Thoracic aorta (tissue), 2 donors: ENCODE results near the gene TEKT2. TPM values are rescaled to one million over a fixed set of nuclear protein-coding genes. Genes with fewer than 3 reads are reported as not detected.

ENCODE experiments used
- ATAC-seq: fragments of 150-250 bp; one replicate; pipeline ENCODE4 v1.8.0; 2017; ENCODE audit warnings: low read depth; ENCODE audit not compliant: insufficient number of reproducible peaks, low FRiP score
- DNase-seq: peaks from one replicate; pipeline ENCODE4 v3.0.0-alpha.2; 2020; ENCODE audit warnings: low spot score
- H3K27ac ChIP-seq, 2 donors: fragments of 200-600 bp; sonication (generic); 1 replicate in 1 of 2; 2 replicates in 1 of 2; pipeline ENCODE4 v1.5.1; 2016; ENCODE audit warnings: mild to moderate bottlenecking in 2 of 2, moderate library complexity in 2 of 2
- H3K27me3 ChIP-seq: fragments of 200-600 bp; sonication (generic); replicated peaks from 2 replicates; pipeline ENCODE4 v1.6.0; 2016; ENCODE audit warnings: mild to moderate bottlenecking; ENCODE audit not compliant: insufficient read depth
- H3K36me3 ChIP-seq: fragments of 200-600 bp; sonication (generic); one replicate; pipeline ENCODE4 v1.5.1; 2016
- H3K4me1 ChIP-seq, 2 donors: fragments of 200-600 bp; sonication (generic); 1 replicate in 1 of 2; 2 replicates in 1 of 2; pipeline versions ENCODE4 v1.5.1 to v1.6.0; 2016; ENCODE audit warnings: low read depth in 2 of 2, mild to moderate bottlenecking in 1 of 2; ENCODE audit not compliant: control insufficient read depth in 1 of 2
- H3K4me3 ChIP-seq: fragments of 200-600 bp; sonication (generic); 2 replicates; pipeline ENCODE4 v1.5.1; 2016; ENCODE audit warnings: mild to moderate bottlenecking
- H3K9me3 ChIP-seq: fragments of 200-600 bp; sonication (generic); 2 replicates; pipeline ENCODE4 v1.5.1; 2016
- CTCF ChIP-seq: fragments of 200-600 bp; sonication (generic); IDR thresholded peaks from one replicate; pipeline ENCODE4 v1.5.1; 2019; ENCODE audit warnings: antibody characterized with exemption
- total RNA-seq, 2 donors: library from RNA; depleted of rRNA; stranded (reverse); fragments of >200 nt; gene quantifications; one replicate each; pipeline versions ENCODE4 v1.1.0 to v1.2.3, GENCODE V29; 2016

The TEKT2 gene
- total RNA-seq, 2 donors from 2014 or later: not detected

DNA sequence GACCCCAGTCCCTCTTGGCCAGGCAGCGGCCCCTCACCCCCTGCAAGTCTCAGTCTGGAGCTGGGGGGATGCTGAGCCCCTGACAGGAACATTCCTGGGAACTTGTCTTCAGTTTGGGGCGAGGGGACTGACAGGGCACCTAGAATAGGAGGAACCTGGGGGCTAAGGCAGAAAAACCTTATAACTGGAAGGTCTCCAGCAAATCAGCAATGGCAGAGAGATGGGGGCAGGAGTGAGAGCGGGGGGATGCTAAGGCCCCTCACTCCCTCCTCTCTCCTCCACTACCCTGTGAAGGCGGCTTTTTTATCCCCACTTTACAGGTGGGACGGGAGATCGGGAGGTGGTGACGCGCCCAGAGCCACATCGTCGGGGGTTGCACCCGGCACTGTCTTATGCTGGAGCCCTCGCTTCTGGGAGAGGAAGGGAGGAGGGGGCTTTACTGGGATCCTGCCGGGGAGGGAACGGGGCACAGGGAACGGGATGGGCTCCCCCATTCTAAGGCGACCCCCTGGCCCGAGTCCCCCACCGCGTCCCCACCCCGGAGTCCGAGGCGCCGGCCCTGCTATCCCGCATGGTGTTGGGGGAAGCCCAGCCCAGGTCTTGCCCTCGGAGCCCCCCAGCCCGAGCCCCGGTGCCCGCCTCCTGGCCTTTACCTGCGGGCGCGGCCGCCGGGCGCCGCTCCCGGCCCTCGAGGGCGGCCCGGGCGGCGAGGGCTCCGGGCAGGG lies 40.7 kb downstream of the TEKT2 start:
- H3K4me1 ChIP-seq: peaks cover 17 to 33% of the 10 kb centered on the region in 2 donors
- no peaks in the 10 kb centered on the region for H3K27me3 ChIP-seq
- H3K27ac ChIP-seq: peak overlapping the region; percentile 51 to 76
- no peaks in the 10 kb centered on the region for H3K36me3 ChIP-seq
- peak overlapping the region; percentile 86 for H3K4me3 ChIP-seq
- no peaks in the 10 kb centered on the region for H3K9me3 ChIP-seq
- ATAC-seq (no peak), DNase-seq (no peak)
- no peak for TF ChIP-seq CTCF

DNA sequence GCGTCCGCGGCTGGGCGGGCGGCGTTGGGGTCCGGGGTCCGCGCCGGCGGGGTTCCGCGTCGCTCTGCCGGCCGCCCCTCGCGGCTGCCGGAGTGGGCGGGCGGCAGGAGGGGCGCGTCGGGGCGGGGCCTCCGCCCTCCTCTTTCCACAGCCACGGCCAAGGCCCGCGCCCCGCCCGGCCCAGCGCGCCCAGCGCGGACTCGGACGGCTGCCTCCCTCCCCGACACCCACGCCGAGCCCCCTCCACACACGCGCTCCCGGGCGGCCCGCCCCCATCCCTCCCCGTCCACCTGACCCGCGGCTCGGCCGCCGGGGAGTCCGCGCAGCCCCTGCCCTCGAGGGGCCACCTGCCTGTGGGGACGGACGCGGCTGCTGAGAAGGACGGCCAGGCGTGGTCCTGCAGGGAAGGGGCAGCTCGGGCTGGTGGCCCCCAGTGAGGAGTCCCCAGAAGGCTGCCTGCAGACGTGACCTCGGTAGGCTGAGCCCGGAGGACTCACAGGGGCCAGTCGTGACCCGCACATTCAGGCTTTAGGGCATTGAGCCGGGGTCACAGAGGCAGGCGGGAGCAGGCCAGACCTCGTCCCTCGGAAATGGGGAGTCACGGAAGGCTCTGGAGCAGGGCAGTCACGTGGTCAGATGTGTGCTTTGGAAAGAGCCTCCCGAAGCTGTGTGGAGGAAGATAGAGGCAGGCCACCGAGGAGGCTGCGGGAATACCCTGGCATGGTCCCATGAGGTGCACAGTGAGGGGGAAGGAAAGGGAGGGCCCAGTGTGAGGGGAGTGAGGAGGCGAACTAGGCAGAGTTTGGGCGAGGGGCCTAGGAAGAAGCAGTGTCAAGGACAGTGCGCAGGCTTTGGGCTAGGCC lies 41.5 kb downstream of the TEKT2 start, which contains the start of gene COL8A2:
TSS of gene COL8A2 (minus strand) at position 94 of the 863 bp plus-strand sequence. CDS start 24,980 bp downstream, outside the sequence.
- no peak for DNase-seq
- Histone ChIP-seq H3K9me3 (no peaks in the 10 kb centered on the region), H3K4me3 (peak within 1 kb of the TSS; percentile 86), H3K4me1 (peaks cover 10 to 25% of the 10 kb centered on the region in 2 donors), H3K27me3 (no peaks in the 10 kb centered on the region), H3K27ac (peak within 1 kb of the TSS; percentile 77 to 81), H3K36me3 (no peaks in the 10 kb centered on the region)
- TF ChIP-seq CTCF: no peak
- no peak for ATAC-seq

- no peak for DNase-seq
- no peak for TF ChIP-seq CTCF
- Histone ChIP-seq H3K4me1 (peaks cover 10 to 24% of the 10 kb centered on the region in 2 donors), H3K27me3 (no peaks in the 10 kb centered on the region), H3K4me3 (peak overlapping the region; percentile 86), H3K9me3 (no peaks in the 10 kb centered on the region), H3K36me3 (no peaks in the 10 kb centered on the region), H3K27ac (no peak overlapping the region)
- ATAC-seq: no peak
Measured at GRCh38 chr1:36126005-36126716, 42.3 kb downstream of the TEKT2 start.

DNA sequence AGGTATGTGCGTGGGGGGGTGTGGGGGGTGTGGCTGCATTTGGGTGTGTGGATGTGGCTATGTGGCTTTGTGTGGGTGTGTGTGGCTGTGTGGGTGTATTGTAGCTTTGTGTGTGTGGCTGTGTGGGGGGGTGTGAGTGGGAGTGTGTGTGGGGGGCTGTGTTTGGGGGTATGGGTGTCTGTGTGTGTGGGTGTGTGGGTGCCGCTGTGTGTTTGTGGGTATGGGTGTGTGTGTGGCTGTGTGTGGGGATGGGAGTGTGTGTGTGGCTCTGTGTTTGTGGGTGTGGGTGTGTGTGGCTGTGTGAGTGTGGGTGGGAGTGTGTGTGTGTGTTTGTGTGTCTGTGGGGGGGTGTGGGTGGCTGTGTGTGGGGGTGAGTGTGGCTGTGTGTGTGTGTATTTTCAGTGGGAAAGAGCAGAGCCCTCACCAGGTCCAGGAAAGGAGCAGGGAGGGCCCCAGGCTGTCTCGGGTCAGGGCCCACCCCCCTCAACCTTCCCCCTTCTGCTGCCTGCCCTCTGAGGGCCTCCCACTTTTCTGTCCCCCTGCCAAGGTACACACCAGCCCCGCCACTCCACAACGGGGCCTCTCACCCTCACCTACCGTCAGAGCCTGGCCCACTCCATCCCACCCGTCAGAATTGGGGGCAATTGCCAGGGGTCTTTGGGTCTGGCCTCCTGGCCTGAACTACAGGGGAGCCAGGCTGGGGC lies 43.1 kb downstream of the TEKT2 start:
- TF ChIP-seq CTCF: no peak
- peaks cover 10 to 24% of the 10 kb centered on the region in 2 donors for H3K4me1 ChIP-seq
- no peak overlapping the region for H3K4me3 ChIP-seq
- no peaks in the 10 kb centered on the region for H3K27me3 ChIP-seq
- no peak for DNase-seq
- H3K9me3 ChIP-seq: no peaks in the 10 kb centered on the region
- ATAC-seq: no peak
- no peak overlapping the region for H3K27ac ChIP-seq
- no peaks in the 10 kb centered on the region for H3K36me3 ChIP-seq
